Stimulated activated CD4-positive, alpha-beta T cell treated with anti-CD3 and anti-CD28 coated beads, Interleukin-4, amount 100 ng/mL, for 4 hours (primary cell): ENCODE measurements around the gene DOCK1.
"Not testable (repeated sequence)": the region's sequence is repeated elsewhere in the genome, so short reads cannot be mapped to it uniquely, and the experiment has no call there.

Experiments used
- DNase-seq, 2 experiments: peaks; one replicate each; pipeline ENCODE4 v3.0.0-alpha.2; 2020

The DOCK1 gene

DNA sequence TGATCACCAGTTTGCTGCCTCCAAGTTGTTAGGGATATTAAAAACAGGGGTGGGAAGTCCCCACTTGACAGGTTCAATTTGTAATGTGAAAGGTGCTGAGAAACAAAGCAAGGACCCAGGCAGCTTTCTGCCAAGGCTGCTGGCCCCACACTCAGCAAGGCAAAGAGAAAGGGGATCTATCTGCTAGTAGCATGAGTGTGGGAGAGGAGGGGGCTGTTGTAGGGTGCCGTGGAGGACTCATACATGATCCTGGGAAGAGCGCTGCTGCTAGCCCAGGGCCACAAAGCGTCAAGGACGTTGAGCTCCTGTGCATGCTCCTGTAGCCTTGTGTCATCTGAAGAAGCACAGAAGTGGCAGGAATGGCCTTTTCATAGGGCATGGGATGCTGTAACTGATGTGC lies 387.7 kb downstream of the DOCK1 start:
- DNase-seq, result no peak

- DNase-seq, result peak; percentile 14 to 23
These were observed 388.4 kb downstream of the DOCK1 start for GRCh38 chr10:127293640-127294039.

GRCh38 chr10:127296696-127297095 lies 391.5 kb downstream of the DOCK1 start:
- DNase-seq, result no peak

GRCh38 chr10:127298381-127298780 lies 393.2 kb downstream of the DOCK1 start:
- no peak for DNase-seq

GRCh38 chr10:127299192-127299591 lies 394.0 kb downstream of the DOCK1 start:
- not testable (repeated sequence) for DNase-seq

DNA sequence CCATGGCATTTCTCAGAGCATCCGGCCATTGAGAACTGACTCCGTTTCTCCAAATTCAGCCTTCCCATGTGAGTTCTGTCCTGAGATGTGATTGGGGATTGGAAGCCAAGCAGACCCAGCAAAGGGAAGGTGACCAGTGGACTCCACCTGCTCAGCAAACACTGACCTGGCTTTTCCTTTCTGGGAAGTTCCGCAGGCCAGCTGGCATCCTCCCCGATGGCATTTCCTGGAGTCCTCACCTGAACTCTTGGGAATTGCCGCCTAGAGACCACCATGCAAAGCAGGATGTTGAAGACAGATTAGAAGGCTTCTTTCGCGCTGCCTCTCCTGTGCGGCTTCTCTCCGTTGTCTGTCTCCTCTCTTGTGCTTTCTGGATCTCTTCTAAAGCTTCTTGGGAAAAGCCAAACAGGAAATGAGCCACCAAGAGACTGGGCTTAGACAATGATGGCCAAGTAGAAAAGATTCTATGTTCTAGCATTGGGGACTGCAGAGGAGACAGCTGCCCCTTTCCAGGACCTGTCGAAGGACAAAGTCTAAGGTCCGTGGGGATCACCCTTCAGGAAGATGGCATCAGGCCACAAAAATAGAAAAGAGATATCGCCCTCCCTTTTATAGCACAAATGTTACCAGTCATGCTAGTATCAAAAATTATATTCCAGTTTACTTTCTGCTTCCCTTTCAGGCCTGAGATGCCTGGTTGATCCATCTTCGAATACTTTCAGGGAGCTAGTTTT lies 394.9 kb downstream of the DOCK1 start:
- no peak for DNase-seq

DNA sequence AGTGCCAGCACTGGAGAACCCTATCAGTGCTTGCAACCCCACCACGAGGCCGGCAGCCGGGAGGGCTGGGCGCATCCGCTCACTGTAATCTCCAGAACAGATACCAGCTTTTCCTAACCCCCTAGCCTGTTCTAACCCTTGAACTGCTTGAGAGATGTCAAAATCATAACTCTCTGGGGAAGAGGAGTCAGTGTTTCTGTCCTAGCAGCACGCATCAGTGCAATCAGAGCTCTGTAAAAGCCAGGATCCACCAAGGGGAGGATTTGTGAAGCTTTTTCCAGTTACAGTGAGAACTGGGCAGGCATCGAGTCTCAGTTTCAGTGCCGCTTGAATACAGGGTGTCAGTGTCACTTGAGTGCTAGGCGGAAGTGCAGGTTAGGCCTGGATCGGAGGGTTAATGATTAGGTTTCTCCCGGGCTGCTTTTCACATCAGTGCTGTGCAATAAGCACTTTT lies 395.7 kb downstream of the DOCK1 start:
- no peak for DNase-seq

DNA sequence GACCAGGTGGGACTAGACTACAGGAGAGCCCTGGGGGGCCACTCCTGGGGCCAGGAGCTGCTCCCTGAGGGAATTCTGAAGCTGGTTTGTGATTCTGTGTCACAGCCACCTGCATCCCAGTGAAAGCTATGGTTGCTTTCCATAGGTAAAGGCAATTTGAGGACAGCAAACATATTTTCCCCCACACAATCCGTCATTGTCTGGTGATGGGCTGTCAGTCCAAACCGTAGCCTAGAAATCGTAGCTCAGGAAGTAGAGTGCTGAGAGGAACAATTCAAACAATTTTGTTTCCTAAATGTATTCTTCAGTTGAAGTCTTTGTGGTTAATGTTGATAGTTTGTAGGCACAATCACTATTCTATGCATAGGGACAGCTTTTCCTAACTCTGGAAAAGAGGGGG lies 397.1 kb downstream of the DOCK1 start:
- no peak for DNase-seq

- DNase-seq, result no peak
These were observed 397.9 kb downstream of the DOCK1 start for GRCh38 chr10:127303105-127303504.

GRCh38 chr10:127303746-127304145 lies 398.5 kb downstream of the DOCK1 start:
- no peak for DNase-seq

GRCh38 chr10:127306479-127306878 lies 401.3 kb downstream of the DOCK1 start:
- no peak for DNase-seq

GRCh38 chr10:127307338-127307737 lies 402.1 kb downstream of the DOCK1 start:
- DNase-seq, result no peak

GRCh38 chr10:127308031-127308430 lies 402.8 kb downstream of the DOCK1 start:
- no peak for DNase-seq

- not testable (repeated sequence) for DNase-seq
These were observed 404.4 kb downstream of the DOCK1 start for GRCh38 chr10:127309619-127310018.

DNA sequence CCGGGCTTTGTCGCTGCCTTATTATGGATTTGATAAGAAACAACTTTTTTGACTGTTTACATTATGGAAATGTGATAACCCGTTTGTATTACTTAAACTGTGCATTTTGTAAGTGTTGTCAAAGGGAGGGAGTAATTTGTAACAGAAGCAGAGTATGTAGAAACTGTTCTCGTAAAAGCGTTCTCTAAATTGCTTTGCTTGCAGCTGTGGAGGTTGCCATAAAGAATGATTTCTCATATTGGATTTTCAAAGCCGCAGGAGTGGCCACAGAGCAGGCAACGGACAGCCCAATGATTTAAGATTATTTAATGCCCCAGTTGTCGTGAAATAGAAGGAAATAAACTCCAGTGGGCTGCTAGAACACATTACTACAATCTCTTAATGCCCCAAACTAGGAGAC lies 405.2 kb downstream of the DOCK1 start:
- no peak for DNase-seq

DNA sequence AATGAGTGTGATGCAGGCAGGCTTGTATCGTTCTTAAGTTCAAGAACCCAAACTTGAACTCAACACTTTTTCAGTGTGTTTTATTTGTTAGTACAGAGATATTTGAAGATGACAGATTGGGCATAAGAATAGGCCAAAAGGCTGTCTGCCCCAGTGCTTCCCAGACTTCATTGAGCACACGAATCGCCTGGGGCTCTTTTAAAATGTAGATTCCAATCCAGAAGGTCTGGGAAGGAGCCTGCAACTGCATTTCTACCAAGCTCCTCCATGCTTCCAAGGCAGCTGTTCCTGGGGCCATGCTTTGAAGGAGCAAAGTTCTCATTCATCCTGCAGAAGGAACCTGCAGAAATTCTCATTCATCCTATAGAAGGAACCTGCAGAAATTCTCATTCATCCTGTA lies 405.7 kb downstream of the DOCK1 start:
- no peak for DNase-seq

GRCh38 chr10:127313996-127314700 lies 408.9 kb downstream of the DOCK1 start:
- DNase-seq, result no peak

DNA sequence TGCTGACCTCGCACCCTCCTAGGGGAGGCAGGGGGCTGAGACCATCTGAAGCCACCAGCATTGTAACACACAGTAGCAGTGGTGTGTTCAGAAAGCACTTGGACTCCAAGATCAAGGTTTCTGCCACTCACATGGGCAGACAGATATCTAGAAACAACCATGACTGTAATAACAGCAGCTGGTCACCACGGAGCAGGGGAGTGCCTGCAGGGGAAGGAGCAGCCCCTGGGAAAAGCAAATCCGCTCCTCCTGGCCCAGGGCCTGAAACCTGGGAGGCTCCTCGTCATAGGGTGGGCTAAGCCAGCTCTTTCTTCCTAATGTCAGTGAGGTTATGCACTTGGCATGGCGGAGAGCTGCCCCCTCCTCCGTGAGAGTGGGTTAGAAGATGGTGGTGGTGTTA lies 409.6 kb downstream of the DOCK1 start:
- DNase-seq, result no peak

DNA sequence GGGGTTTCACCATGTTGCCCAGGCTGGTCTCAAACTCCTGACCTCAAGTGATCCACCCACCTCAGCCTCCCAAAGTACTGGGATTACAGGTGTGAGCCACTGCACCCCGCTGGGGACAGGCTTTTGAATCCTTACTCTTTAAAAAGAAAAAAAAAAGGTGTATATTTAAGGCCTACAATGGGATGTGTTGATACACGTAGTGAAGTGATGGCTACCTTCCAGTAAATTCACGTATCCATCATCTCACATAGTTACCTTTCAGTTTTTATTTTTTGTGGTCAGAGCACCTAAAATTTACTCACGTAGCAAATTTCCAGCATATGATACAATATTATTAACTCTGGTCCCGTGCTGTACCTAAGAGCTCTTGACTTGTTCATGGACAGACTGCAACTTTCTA lies 410.7 kb downstream of the DOCK1 start:
- no peak for DNase-seq

- no peak for DNase-seq
These were observed 413.2 kb downstream of the DOCK1 start for GRCh38 chr10:127318396-127318795.

- no peak for DNase-seq
These were observed 414.0 kb downstream of the DOCK1 start for GRCh38 chr10:127319271-127319670.

- no peak for DNase-seq
These were observed 414.5 kb downstream of the DOCK1 start for GRCh38 chr10:127319691-127320090.

DNA sequence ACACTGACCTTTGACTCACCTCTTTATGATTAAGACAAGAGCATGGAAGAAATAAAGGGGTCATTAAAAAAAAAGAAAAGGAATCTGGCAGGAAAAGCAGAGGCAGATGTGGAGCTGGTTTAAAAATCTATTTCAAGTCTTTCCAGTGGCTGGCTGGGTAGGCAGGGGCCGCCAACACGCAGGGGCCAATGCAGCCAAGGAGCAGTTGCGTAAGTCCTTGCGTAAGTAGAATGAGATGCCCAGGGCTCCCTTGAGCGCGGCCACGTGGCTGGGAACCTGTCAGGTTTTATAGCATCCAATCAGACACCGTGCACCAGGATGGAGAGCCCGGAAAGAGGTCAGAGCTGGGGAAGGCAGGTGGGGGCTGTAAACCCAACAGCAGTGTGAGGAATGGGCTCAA lies 414.9 kb downstream of the DOCK1 start:
- DNase-seq, result no peak

DNA sequence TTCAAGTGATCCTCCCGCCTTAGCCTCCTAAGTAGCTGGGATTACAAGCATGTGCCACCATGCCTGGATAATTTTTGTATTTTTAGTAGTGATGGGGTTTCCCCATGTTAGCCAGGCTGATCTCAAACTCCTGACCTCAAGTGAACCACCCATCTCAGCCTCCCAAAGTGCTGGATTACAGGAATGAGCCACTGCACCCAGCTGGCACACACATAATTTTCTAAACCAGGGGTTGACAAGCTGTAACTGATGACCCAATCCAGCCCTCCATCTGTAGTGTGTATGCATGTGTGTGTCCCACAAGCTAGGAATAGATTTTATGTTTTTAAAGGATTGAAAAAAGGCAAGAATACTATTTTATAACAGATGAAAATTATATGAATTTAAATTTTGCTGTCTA lies 417.1 kb downstream of the DOCK1 start:
- no peak for DNase-seq

- no peak for DNase-seq
These were observed 420.3 kb downstream of the DOCK1 start for GRCh38 chr10:127325506-127325905.
